ENCODE results near the gene PLEKHN1. TPM values are rescaled to one million over a fixed set of nuclear protein-coding genes. Genes with fewer than 3 reads are reported as not detected.

PLEKHN1 gene
- total RNA-seq, 1 experiment from 2014 or later, result 0.93 TPM

Other genes starting within 250 kb of the PLEKHN1 start
- gene SAMD11, start 42.6 kb upstream of the PLEKHN1 start, total RNA-seq (2014; rRNA removed; shearing (Covaris generic)), result 37.0 and 62.7 TPM in 2 replicates
- 68.7 and 72.8 TPM in 2 replicates for gene NOC2L, start 7.2 kb upstream of the PLEKHN1 start, total RNA-seq (2014; rRNA removed; shearing (Covaris generic))
- 2.9 and 8.0 TPM in 2 replicates for gene KLHL17, start 5.9 kb upstream of the PLEKHN1 start, total RNA-seq (2014; rRNA removed; shearing (Covaris generic))
- 0.29 TPM in 1 of 2 replicates, not detected in the other for gene PERM1, start 15.6 kb downstream of the PLEKHN1 start, total RNA-seq (2014; rRNA removed; shearing (Covaris generic))
- 10.0 and 20.7 TPM in 2 replicates for gene HES4, start 33.6 kb downstream of the PLEKHN1 start, total RNA-seq (2014; rRNA removed; shearing (Covaris generic))
- gene ISG15, start 47.0 kb downstream of the PLEKHN1 start, total RNA-seq (2014; rRNA removed; shearing (Covaris generic)), result 63.5 and 100.0 TPM in 2 replicates
- gene AGRN, start 53.6 kb downstream of the PLEKHN1 start, total RNA-seq (2014; rRNA removed; shearing (Covaris generic)), result 107 and 115 TPM in 2 replicates
- not detected in 2 replicates for gene RNF223, start 107.8 kb downstream of the PLEKHN1 start, total RNA-seq (2014; rRNA removed; shearing (Covaris generic))
- 8.2 and 10.0 TPM in 2 replicates for gene C1orf159, start 149.6 kb downstream of the PLEKHN1 start, total RNA-seq (2014; rRNA removed; shearing (Covaris generic))
- gene TTLL10, start 207.4 kb downstream of the PLEKHN1 start, total RNA-seq (2014; rRNA removed; shearing (Covaris generic)), result not detected in 2 replicates
- not detected in 2 replicates for gene TNFRSF18, start 240.1 kb downstream of the PLEKHN1 start, total RNA-seq (2014; rRNA removed; shearing (Covaris generic))
- not detected in 2 replicates for gene TNFRSF4, start 247.7 kb downstream of the PLEKHN1 start, total RNA-seq (2014; rRNA removed; shearing (Covaris generic))